Activated CD4-positive, alpha-beta T cell treated with anti-CD3 and anti-CD28 coated beads for 4 hours (primary cell): ENCODE data around the gene CD93.

Source experiments
- DNase-seq, 2 donors: peaks; one replicate each; pipeline ENCODE4 v3.0.0-alpha.2; 2020

Gene CD93

DNA sequence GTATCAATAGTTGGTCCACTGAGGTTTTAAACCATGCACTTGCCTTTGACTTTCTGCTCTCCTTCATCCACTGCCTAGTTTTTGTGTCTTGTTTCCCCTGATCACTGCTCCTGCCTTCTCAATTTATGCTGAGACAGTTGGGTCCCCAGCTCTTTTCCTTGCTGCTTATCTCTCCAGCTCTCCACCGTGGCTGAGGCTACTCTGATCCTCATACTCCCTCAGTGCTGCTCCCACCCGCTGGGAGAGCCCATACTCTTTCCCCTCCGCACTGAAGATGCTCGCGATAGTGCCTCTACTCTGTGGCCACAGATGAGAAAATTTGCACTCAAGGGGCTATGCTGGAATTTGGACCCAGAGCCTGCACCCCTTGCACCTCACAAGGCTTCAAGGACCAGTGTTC, 33.2 kb downstream of the CD93 start:
- DNase-seq, result no peak

DNA sequence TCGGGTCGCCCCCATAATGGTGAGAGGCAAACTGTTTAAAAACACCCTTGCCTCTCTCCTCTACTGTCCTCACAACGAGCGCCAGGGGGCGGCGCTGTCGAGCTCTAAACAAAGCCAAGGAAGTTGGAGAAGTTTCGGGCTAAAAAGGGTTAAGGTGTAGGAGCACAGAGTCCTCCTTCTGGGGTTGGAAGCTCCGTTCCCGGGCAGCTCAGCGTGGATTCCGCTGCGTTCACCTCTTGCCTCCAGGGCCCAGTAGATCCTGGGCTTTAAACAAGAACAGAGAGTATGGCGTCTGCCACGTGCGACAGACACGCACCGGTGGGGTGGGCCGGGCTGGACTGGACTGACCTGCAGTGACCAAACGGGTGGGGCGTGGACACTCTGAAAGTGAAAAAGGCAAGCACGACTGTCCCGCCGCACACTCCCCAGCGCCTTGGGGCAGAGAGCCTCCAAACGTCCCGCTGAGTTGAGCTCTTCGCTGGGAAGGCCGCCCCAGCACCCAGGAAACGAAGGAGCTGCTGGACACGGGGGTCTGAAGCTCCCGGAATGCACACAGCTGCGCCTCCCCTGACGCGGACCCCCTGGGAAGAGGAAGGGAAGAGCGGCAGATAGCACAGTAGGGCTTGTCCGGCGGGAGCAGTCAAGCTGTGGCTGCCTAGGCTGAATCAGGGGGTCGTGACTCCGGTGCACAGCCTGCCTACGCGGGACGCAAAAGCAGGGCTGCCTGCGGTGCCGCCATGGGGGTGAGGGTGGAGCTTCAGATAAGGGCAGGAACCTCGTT, 35.1 kb downstream of the CD93 start:
- DNase-seq, result no peak

DNA sequence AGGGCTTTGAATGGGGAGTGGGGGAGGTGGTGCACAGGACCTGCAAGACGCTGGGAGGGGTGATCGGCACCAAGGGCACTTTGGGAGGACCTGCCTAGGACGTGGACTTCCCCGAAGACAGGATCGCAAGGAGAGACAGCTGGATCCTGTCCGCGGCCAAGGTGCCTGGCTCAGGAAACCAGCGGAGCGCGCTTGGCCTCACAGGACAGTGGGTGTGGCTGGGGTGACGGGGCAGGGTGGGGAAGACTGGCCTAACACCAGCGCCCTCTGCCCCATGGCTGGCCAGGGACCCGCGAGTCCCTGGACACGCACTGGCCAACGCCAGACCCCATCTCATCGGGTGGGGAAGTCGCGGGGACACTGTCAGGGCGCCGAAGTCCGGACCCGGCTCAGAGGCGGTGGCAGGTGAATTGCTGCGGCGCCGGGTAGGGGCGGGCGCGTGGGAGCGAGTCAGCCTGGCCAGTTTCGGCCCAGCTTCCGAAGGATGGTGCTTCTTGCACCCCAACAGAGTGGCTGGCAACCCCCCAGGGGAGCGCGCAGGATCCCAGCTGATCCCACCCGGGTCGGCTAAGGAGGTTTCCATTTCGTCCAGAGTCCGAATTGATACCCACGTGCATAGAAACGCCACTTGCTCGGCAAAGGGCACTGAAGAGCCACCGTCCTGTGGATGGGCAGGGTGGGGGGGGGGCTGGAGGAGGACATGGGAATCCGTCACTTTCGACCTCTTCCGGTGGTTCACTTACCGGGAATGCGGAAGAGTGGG, 35.9 kb downstream of the CD93 start:
- no peak for DNase-seq

DNA sequence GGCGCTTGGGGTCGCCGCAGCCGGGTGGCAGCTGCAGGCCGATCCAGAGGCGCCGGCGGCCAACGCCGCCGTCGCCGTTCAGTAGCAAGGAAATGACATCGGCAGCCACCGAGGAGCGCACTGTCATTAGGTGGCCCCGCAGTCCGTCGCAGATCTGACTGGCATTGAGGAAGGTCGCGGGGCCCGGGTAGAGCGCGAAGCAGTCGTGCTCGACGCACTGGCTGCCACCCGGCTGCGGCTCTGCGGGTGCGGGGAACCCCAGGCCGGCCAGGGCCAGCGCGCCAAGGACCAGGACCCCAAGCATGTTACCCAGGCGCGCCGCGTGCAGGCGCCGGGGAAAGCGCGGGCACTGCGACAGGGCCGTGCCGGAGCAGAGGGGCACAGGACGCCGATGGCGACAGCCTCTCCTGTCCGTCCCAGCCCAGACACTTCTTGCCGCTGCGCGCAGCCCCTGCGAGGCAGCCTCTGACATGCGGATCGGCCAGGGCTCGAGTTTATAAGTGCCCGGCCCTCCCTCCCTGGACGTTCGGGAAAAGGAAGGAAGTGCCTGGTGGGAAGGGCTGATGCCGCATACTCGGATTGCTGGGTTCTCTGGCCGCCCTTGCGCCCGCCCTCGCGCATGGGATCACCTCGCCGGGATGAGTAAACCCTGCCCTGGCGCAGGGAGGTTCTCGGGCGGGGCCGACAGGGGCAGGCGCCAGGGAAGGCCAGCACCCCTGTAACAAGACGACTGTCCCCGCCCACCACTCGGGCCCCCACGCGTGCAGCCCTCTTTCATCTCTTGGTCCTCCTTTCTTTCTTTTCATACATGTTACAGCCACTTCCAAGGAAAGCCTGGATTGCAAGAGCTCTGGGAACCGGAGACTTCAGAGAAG, 36.7 kb downstream of the CD93 start, which contains the start of gene THBD:
Gene THBD, minus strand, starts transcription at position 472 of the 875 bp plus-strand sequence. Its CDS starts 168 bp downstream, at position 304.
- DNase-seq, result no peak

DNA sequence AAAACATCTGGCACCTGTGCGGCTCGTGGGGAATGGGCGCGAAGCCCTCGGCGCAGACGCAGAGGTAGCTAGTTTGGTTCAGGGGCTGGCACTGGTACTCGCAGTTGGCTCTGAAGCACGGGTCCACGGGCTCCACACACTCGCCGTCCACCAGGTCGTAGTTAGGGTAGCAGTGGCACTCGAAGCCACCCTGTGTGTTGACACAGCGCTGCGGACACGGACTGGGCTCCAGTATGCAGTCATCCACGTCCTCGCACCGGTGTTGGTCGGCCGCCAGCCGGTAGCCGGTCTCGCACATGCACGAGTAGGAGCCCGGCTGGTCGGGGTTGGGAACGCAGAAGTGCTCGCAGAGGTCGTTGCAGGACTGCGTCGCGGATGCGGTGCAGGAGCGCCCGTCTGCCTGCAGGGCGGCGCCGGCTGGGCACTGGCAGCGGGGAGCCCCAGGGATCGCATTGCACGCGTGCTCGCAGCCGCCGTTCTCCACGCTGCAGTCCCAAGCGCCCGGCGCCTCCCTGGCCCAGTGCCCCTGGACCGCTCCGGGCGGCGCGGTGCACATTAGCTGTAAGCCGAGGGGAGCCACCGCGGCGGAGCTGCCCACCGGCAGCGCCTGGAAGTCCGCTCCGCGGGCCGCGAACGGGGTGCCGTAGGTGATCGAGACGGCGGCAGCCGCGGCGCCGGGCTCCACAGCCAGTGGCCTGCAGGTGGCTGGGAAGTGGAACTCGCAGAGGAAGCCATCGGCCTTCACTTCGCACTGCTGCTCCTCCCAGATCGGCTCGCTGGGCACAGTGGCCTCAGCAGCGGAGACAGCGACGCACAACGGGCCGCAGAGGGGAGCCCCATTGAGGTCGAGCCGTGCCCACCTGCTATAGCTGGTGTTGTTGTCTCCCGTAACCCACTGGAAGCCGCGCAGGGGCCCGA, 37.6 kb downstream of the CD93 start:
- no peak for DNase-seq

DNA sequence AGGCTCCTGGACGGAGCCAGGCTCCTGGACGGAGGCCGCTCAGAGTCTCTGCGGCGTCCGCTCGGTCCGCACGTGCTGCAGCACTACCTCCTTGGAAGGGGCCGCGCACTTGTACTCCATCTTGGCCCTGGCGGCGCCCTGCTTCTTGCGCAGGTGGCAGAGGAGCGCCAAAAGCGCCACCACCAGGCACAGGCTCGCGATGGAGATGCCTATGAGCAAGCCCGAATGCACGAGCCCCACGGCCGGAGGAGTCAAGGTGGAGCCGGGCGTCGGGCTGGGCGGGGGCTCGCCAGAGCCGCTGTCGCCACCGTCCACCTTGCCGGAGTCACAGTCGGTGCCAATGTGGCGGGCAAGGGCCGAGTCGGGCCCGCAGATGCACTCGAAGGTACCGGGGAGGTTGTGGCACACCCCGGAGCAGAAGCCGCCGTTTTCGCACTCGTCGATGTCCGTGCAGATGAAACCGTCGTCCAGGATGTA, 38.3 kb downstream of the CD93 start:
- DNase-seq, result no peak

DNA sequence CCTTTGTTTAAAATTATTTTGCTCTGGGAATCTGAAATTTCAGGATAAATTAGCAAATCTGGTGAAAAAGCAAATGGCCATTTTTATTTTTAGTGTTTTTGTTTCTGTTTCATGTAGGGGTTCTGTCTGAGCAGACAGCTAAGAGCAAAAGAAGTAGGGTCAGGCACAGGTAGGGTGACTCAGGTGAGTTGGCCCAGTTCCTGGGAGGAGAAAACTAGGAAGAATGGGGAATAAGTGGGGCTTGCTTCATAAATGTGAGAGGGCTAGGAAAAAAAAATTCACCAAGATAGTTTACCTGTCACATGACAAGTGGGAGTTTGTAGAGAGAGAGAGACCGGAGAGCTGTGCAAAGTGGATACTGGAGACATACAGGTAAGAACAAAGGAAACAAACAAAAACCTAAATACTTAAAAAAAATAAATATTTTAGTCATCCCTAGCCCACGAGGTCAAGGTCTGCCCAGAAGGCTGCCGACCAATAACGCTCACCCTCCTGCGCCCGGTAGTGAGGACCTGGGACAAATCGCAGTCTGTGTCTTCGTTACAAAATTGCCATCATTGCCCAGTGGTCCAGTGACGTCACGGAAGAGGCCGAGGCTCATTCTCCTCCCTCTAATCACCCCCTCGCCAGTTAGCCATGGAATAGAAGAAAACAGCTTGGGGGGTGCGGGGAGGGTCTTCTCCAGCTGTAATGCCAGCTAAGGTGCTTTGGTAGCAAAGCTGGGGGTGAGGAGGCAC, 39.0 kb downstream of the CD93 start:
- DNase-seq, result no peak

DNA sequence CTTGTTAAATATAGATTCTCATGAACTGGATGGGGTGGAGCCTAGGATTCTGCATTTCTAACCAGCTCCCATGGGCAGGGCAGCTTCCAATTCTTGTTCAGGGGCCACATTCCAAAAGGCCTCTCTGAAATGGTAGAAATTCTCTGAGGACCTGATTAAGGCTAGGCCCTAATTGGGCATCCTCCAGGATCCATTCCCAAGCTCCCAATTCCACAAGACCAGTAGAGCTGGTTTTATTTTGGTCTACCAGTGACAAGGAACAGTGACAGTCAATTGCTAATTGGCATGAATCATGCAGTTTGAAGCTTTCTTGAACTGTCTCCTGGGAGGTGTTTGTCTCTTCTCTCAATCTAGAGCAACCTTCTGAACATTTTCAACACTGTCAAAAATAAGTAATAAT, 39.7 kb downstream of the CD93 start:
- no peak for DNase-seq

DNA sequence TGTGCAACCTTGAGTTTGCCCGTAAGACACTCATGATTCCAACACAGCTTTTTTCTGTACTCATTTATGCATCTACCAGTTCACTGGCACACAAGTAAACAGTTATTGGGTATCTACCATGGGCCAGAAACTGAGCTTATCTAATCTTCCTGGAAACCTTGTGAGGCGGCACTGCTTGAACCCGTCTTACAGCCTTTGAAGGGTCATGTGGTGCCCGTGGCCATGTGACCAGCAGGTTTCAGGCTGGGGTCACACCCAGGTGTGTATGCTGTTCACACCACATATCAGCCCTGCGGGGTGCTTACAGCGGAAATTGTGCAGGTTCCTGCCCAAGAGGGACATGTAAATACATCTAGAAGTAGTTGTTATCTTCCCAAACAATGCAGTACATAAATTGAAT, 42.7 kb downstream of the CD93 start:
- no peak for DNase-seq

DNA sequence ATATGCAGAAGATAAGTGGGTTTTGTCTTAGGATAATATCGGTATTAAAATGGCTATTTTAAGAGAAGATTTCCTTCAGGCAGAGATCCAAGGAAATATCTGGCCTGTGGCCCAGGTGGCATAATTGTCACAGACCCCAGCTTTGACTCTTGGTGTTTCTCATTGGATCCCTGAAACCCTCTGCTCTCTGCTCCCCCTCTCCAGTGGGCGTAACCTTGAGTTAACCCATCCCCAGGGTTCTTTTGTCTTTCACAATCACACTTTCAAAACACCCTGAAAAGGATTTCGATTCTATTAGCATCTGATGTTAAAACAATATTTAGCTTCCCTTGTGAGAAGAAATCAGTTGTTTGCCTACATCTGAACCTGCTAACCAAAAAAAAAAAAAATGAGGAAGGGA, 43.9 kb downstream of the CD93 start:
- no peak for DNase-seq

DNA sequence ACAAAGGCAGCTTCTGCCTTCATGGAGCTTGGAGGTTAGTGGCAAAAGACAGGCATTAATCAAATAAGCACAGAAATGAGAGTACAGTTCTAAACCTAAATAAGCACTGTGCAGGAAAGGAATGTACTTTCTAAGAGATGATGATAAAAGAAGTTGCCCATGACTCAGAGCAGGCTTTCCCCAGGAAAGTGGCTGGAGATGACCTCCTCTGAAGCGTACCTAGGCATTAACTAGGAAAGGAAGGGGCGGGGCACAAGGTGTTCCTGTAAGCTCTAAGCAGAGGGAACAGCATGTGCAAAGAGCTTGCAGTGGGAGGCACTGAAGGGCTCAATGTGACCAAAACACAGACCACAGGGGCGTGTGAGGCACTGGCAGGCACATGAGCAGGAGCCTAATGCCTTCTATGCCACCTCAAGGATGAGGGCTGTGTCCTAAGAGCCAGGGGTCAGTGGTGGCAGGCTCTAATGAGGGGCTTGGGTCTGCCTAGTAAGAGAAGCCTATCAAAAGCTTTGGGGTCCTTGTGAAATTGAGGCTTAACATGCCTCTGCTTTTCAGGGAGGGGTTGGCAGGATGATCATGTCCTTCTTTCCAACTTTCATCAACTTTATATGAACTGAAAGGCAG, 46.1 kb downstream of the CD93 start:
- no peak for DNase-seq

DNA sequence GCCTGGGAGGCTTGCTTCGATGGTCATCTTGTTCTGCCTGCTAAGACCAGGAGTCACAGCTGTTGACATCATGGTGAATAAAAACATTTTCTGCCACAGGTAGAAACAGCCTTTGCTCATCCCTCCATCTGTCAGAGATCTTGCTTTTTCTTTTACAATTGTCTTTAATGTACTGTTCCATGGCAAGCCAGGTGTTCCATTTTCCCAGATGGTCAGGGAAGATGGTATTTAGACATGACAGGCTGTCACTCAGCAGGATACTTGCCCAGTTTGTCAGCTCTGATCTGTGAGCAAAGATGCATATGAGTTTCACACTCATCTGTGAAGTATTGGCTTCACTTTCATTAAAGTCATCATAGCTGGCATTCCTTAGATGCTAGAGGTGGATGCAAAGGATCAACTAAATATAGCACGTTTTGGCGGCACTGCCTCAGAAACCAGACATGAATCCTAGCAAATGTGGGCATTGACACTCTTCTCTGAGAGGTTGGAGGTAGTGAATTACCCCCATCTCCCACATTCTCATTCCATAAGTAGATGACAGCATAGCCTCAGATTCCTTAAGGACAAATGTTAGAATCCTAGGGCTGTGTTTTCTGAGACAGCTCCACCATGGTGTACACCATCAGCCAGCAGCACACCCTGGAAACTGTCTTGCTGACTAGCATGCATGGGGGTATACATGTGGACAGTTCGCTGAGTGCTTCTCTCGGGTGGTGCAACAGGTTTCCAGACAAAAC, 46.8 kb downstream of the CD93 start:
- DNase-seq, result no peak

DNA sequence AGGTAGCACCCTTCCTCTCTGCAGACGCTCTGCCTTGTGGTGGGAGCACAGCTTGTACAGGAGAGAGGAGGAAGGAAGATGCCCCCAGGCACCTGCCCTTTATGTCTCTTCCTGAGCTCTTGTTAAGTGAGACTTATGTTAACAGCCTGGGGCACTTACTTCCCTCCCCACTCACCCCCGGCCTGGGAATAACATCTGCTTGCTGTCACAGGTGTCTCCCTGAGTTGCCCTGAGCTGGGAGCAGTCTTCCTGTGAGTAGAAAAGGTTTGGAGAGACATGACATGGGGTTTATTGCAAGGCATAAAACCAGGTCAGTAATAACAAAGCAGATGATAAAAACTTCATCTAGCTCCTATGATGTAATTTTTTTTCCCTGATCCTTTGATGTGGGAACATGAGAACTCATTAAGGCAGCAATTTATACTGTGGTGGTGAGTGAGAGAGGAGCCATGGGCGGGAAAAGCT, 49.1 kb downstream of the CD93 start:
- DNase-seq, result no peak

DNA sequence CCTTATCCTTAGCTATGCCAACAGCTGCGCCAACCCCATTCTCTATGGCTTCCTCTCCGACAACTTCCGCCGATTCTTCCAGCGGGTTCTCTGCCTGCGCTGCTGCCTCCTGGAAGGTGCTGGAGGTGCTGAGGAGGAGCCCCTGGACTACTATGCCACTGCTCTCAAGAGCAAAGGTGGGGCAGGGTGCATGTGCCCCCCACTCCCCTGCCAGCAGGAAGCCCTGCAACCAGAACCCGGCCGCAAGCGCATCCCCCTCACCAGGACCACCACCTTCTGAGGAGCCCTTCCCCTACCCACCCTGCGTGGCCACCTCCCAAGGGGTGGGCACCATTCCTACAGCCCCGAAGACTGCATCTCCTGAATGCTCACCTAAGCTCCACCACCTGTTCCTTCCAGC, 49.8 kb downstream of the CD93 start:
- no peak for DNase-seq

DNA sequence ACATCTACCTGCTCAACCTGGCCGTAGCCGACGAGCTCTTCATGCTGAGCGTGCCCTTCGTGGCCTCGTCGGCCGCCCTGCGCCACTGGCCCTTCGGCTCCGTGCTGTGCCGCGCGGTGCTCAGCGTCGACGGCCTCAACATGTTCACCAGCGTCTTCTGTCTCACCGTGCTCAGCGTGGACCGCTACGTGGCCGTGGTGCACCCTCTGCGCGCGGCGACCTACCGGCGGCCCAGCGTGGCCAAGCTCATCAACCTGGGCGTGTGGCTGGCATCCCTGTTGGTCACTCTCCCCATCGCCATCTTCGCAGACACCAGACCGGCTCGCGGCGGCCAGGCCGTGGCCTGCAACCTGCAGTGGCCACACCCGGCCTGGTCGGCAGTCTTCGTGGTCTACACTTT, 50.4 kb downstream of the CD93 start:
- no peak for DNase-seq

DNA sequence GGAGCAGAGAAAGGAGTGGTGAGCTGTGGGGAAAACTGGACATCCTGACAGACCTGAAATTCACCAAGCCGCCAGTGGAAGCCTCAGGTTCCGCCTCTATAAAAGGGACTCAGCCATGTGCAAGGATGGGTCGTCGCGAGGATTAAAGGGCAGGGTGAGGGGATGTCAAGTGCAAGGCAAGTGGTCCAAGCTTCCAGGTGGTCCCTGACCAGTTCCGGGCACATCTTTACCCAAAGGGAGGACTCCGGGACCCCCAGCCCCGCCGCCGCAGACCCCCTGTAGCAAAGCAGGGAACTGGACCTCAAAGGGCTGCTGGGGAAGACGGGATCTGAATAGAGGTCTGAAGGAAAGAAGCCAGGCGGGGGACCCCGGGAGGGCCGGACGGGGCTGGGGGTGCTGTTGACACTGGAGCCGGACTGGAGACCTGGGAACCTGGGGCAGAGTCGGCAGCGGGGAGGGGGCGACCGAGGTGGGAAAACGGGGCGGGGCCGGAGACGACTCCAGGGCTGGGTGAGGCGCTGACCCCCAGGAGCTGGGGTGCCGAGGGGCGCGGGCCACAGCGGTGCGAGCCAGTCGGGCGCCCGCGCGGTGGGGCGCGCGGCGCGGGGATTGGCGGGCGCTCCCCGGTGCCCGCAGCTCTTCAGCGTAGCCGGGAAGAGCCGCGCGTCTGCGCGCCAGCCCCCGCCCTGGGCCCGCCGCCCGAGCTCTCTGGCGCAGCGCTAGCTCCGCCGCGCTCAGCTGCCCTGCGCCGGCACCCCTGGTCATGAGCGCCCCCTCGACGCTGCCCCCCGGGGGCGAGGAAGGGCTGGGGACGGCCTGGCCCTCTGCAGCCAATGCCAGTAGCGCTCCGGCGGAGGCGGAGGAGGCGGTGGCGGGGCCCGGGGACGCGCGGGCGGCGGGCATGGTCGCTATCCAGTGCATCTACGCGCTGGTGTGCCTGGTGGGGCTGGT, 51.1 kb downstream of the CD93 start, which contains the start of gene SSTR4:
Gene SSTR4, plus strand, starts transcription at position 592 of the 951 bp plus-strand sequence. Its CDS starts 172 bp downstream, at position 764.
- DNase-seq, result no peak

DNA sequence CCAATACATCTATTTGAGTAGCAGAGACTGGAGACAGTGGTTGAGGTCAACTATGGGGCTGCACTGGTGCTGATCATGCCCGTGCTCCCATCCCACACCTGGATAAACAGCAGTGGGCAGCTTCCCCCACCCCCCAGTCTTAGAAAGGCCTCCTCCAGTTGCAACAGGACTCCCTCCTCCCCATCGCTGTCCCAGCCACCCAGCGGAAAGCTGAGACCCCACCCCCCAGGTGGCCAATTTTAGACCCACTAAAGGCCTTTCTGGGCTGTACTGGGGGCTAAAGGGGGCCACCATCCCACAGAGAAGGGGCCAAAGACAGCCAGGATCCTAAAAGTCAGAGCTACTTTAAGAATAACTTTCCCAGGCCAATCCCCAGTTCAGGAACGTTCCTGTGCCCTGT, 52.2 kb downstream of the CD93 start:
- no peak for DNase-seq

DNA sequence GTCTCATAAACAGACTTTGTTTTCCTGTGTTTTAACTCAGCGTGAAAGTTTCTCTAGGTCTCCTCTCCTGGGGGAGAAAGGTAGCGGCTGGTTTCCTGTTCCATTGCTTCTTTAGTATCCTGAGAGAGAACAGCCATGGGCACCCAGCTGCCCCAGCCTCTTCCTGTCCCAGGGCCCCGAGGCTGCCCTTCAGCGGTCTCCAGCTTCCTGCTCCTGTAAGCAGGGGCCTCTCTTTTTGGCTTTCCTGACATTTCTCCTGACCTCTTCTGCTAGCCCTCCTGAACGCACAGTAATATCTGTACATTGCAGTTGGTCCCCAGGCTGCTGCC, 53.4 kb downstream of the CD93 start:
- DNase-seq, result no peak
